ENCODE measurements around the gene SMU1. TPM values are rescaled to one million over a fixed set of nuclear protein-coding genes. Genes with fewer than 3 reads are reported as not detected.
"Not testable (repeated sequence)": the region's sequence is repeated elsewhere in the genome, so short reads cannot be mapped to it uniquely, and the experiment has no call there.

The SMU1 gene
- total and polyA plus RNA-seq, 2 donors (not counting 1 experiment from before 2014, with no cell fraction given): 19.1 to 31.0 TPM

GRCh38 chr9:33012328-33013069, 64.0 kb downstream of the SMU1 start:
- H3K9ac ChIP-seq (ENCODE audit: insufficient read depth, low read length): no peak overlapping the region
- H3K9me3 ChIP-seq (ENCODE audit: control insufficient read depth, insufficient read depth, low read depth, low read length): no peaks in the 10 kb centered on the region
- H3K4me3 ChIP-seq (replicated peaks in 1 of 4; ENCODE audit: control extremely low read depth in 1 of 4, insufficient read depth in 1 of 4, low read depth in 3 of 4, low read length in 4 of 4): no peak overlapping the region
- H3K36me3 ChIP-seq (ENCODE audit: control insufficient read depth, insufficient read depth, low read length): no peaks in the 10 kb centered on the region
- H4K20me1 ChIP-seq (ENCODE audit: control insufficient read depth, extremely low read depth, insufficient read depth, low read length): no peaks in the 10 kb centered on the region
- H3K4me1 ChIP-seq (ENCODE audit: control insufficient read depth, extremely low read depth, insufficient read depth, low read length): no peaks in the 10 kb centered on the region
- H3K4me2 ChIP-seq (ENCODE audit: extremely low read depth, insufficient read depth, low read length): no peak overlapping the region
- no peak for DNase-seq (ENCODE audit: low read depth in 2 of 2)
- H3K79me2 ChIP-seq (ENCODE audit: control insufficient read depth, insufficient read depth, low read length): no peaks in the 10 kb centered on the region
- TF ChIP-seq, protein P1, sequence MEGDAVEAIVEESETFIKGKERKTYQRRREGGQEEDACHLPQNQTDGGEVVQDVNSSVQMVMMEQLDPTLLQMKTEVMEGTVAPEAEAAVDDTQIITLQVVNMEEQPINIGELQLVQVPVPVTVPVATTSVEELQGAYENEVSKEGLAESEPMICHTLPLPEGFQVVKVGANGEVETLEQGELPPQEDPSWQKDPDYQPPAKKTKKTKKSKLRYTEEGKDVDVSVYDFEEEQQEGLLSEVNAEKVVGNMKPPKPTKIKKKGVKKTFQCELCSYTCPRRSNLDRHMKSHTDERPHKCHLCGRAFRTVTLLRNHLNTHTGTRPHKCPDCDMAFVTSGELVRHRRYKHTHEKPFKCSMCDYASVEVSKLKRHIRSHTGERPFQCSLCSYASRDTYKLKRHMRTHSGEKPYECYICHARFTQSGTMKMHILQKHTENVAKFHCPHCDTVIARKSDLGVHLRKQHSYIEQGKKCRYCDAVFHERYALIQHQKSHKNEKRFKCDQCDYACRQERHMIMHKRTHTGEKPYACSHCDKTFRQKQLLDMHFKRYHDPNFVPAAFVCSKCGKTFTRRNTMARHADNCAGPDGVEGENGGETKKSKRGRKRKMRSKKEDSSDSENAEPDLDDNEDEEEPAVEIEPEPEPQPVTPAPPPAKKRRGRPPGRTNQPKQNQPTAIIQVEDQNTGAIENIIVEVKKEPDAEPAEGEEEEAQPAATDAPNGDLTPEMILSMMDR (conservative IDR thresholded peaks at IDR 0.05 in 1 of 2, IDR thresholded peaks at IDR 0.05 in 1 of 2; ENCODE audit: low read depth in 1 of 2, low read length in 2 of 2): no peak
- TF ChIP-seq EZH2 (IDR thresholded peaks at IDR 0.05; ENCODE audit: low read length, missing control alignments): no peak
- no peak overlapping the region for H2AFZ ChIP-seq (ENCODE audit: low read length)
- no peak overlapping the region for H3K27ac ChIP-seq (ENCODE audit: insufficient read depth, low read length)
- no peaks in the 10 kb centered on the region for H3K27me3 ChIP-seq (ENCODE audit: control insufficient read depth, insufficient read depth, low read length)

DNA sequence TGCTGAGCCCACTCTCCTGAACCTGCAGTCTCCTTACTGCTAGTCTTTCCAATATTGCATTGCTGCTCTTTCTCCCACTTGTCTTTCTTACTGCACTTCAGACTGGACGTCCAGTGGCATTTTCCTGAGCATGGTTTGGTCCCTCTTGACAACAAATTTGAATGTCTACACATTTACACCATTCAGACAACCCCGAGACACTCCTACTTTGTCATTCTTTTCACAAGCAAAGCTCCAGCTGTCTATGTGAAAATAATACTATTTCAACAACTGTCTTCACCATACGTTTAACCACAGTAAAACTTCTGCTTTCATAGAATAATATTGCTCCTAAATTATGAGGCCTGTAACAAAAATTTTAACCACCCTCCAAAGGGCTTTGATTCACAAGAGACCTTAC, 64.6 kb downstream of the SMU1 start:
- H3K4me2 ChIP-seq (ENCODE audit: extremely low read depth, insufficient read depth, low read length): no peak overlapping the region
- H3K4me3 ChIP-seq (replicated peaks in 1 of 4; ENCODE audit: control extremely low read depth in 1 of 4, insufficient read depth in 1 of 4, low read depth in 3 of 4, low read length in 4 of 4): no peak overlapping the region
- no peaks in the 10 kb centered on the region for H3K27me3 ChIP-seq (ENCODE audit: control insufficient read depth, insufficient read depth, low read length)
- no peaks in the 10 kb centered on the region for H3K9me3 ChIP-seq (ENCODE audit: control insufficient read depth, insufficient read depth, low read depth, low read length)
- no peak overlapping the region for H2AFZ ChIP-seq (ENCODE audit: low read length)
- no peak for DNase-seq (ENCODE audit: low read depth in 2 of 2)
- H4K20me1 ChIP-seq (ENCODE audit: control insufficient read depth, extremely low read depth, insufficient read depth, low read length): no peaks in the 10 kb centered on the region
- no peaks in the 10 kb centered on the region for H3K79me2 ChIP-seq (ENCODE audit: control insufficient read depth, insufficient read depth, low read length)
- no peak overlapping the region for H3K9ac ChIP-seq (ENCODE audit: insufficient read depth, low read length)
- no peak overlapping the region for H3K27ac ChIP-seq (ENCODE audit: insufficient read depth, low read length)
- TF ChIP-seq, protein P1 (conservative IDR thresholded peaks at IDR 0.05 in 1 of 2, IDR thresholded peaks at IDR 0.05 in 1 of 2; ENCODE audit: low read depth in 1 of 2, low read length in 2 of 2): no peak
- TF ChIP-seq EZH2 (IDR thresholded peaks at IDR 0.05; ENCODE audit: low read length, missing control alignments): no peak
- H3K4me1 ChIP-seq (ENCODE audit: control insufficient read depth, extremely low read depth, insufficient read depth, low read length): no peaks in the 10 kb centered on the region
- H3K36me3 ChIP-seq (ENCODE audit: control insufficient read depth, insufficient read depth, low read length): no peaks in the 10 kb centered on the region

DNA sequence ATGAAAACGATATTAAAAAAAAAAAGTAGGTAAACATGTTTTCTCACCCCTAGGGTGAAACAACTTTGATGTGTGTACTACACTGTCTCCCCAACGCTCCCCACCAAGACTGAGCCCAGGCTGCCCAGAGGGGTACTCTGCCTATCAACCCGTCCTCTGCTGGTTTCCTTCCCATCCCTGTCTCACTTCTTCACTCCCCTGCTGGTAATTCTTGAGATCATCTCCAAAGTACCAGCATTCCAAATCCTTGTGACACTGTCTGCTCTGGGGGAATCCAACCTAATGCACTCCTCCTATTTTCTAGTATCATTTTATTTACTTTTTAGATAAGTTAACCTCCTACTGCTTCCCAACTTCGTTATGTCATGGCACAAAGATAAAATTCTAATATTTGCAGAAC, 68.7 kb downstream of the SMU1 start:
- no peak overlapping the region for H3K4me2 ChIP-seq (ENCODE audit: extremely low read depth, insufficient read depth, low read length)
- DNase-seq (ENCODE audit: low read depth in 2 of 2): no peak
- no peak overlapping the region for H3K27ac ChIP-seq (ENCODE audit: insufficient read depth, low read length)
- no peaks in the 10 kb centered on the region for H3K27me3 ChIP-seq (ENCODE audit: control insufficient read depth, insufficient read depth, low read length)
- H3K79me2 ChIP-seq (ENCODE audit: control insufficient read depth, insufficient read depth, low read length): no peaks in the 10 kb centered on the region
- no peak overlapping the region for H3K9ac ChIP-seq (ENCODE audit: insufficient read depth, low read length)
- no peak for TF ChIP-seq EZH2 (IDR thresholded peaks at IDR 0.05; ENCODE audit: low read length, missing control alignments)
- TF ChIP-seq, protein P1 (conservative IDR thresholded peaks at IDR 0.05 in 1 of 2, IDR thresholded peaks at IDR 0.05 in 1 of 2; ENCODE audit: low read depth in 1 of 2, low read length in 2 of 2): no peak
- H2AFZ ChIP-seq (ENCODE audit: low read length): no peak overlapping the region
- H3K4me1 ChIP-seq (ENCODE audit: control insufficient read depth, extremely low read depth, insufficient read depth, low read length): no peaks in the 10 kb centered on the region
- H3K4me3 ChIP-seq (replicated peaks in 1 of 4; ENCODE audit: control extremely low read depth in 1 of 4, insufficient read depth in 1 of 4, low read depth in 3 of 4, low read length in 4 of 4): no peak overlapping the region
- H4K20me1 ChIP-seq (ENCODE audit: control insufficient read depth, extremely low read depth, insufficient read depth, low read length): no peaks in the 10 kb centered on the region
- H3K36me3 ChIP-seq (ENCODE audit: control insufficient read depth, insufficient read depth, low read length): no peaks in the 10 kb centered on the region
- no peaks in the 10 kb centered on the region for H3K9me3 ChIP-seq (ENCODE audit: control insufficient read depth, insufficient read depth, low read depth, low read length)

DNA sequence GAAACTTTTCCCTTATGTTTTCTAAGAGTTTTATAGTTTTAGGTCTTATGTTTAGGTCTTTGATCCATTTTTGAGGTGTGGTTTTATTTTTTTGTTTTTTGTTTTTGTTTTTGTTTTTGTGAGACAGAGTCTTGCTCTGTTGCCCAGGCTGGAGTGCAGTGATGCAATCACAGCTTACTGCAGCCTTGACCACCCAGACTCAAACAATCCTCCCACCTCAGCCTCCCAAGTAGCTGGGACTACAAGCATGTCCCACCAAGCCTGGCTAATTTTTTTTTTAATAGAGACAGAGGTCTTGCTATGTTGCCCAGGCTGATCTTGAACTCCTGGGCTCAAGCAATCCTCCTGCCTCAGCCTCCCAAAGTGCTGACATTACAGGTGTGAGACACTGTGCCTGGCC, 71.1 kb downstream of the SMU1 start:
- H2AFZ ChIP-seq (ENCODE audit: low read length); H3K9me3 ChIP-seq (ENCODE audit: control insufficient read depth, insufficient read depth, low read depth, low read length); H3K79me2 ChIP-seq (ENCODE audit: control insufficient read depth, insufficient read depth, low read length); H3K27me3 ChIP-seq (ENCODE audit: control insufficient read depth, insufficient read depth, low read length); H3K27ac ChIP-seq (ENCODE audit: insufficient read depth, low read length); H3K4me1 ChIP-seq (ENCODE audit: control insufficient read depth, extremely low read depth, insufficient read depth, low read length); H4K20me1 ChIP-seq (ENCODE audit: control insufficient read depth, extremely low read depth, insufficient read depth, low read length); H3K4me3 ChIP-seq (replicated peaks in 1 of 4; ENCODE audit: control extremely low read depth in 1 of 4, insufficient read depth in 1 of 4, low read depth in 3 of 4, low read length in 4 of 4); H3K4me2 ChIP-seq (ENCODE audit: extremely low read depth, insufficient read depth, low read length); H3K36me3 ChIP-seq (ENCODE audit: control insufficient read depth, insufficient read depth, low read length); DNase-seq (ENCODE audit: low read depth in 2 of 2); H3K9ac ChIP-seq (ENCODE audit: insufficient read depth, low read length): not testable (repeated sequence)

- H2AFZ ChIP-seq (ENCODE audit: low read length); H4K20me1 ChIP-seq (ENCODE audit: control insufficient read depth, extremely low read depth, insufficient read depth, low read length); H3K9me3 ChIP-seq (ENCODE audit: control insufficient read depth, insufficient read depth, low read depth, low read length); H3K27me3 ChIP-seq (ENCODE audit: control insufficient read depth, insufficient read depth, low read length); H3K4me1 ChIP-seq (ENCODE audit: control insufficient read depth, extremely low read depth, insufficient read depth, low read length); H3K36me3 ChIP-seq (ENCODE audit: control insufficient read depth, insufficient read depth, low read length): not testable (repeated sequence)
- H3K9ac ChIP-seq (ENCODE audit: insufficient read depth, low read length): peak overlapping the region; percentile 74
- H3K79me2 ChIP-seq (ENCODE audit: control insufficient read depth, insufficient read depth, low read length): peaks cover 28% of the 10 kb centered on the region
- peak overlapping the region; percentile 80 for H3K4me2 ChIP-seq (ENCODE audit: extremely low read depth, insufficient read depth, low read length)
- DNase-seq (ENCODE audit: low read depth in 2 of 2): peak; percentile 7 to 16
- H3K27ac ChIP-seq (ENCODE audit: insufficient read depth, low read length): peak overlapping the region; percentile 97
- H3K4me3 ChIP-seq (replicated peaks in 1 of 4; ENCODE audit: control extremely low read depth in 1 of 4, insufficient read depth in 1 of 4, low read depth in 3 of 4, low read length in 4 of 4): peak overlapping the region; percentile 84 to 99 (median 90)
Measured at GRCh38 chr9:33000682-33001055, 75.8 kb downstream of the SMU1 start.
